Hepatic stellate cell (primary cell): ENCODE results near the gene OSM.

Source experiments
- DNase-seq: peaks from one replicate; pipeline ENCODE4 v3.0.0; 2011; ENCODE audit warnings: low spot score

Gene OSM

GRCh38 chr22:30266445-30267381 lies at the start of gene OSM:
OSM (minus strand) TSS chr22:30266851; CDS start chr22:30266799, 52 bp downstream.
- no peak for DNase-seq

- no peak for DNase-seq
Observed at GRCh38 chr22:30315962-30316576, 49.4 kb upstream of the OSM start.

GRCh38 chr22:30314915-30315314 lies 48.3 kb upstream of the OSM start:
- DNase-seq = no peak

GRCh38 chr22:30313527-30314363 lies 47.1 kb upstream of the OSM start:
- DNase-seq = no peak

- peak; percentile 69 for DNase-seq
Observed at GRCh38 chr22:30312053-30312452, 45.4 kb upstream of the OSM start.

- DNase-seq = peak; percentile 63
Observed at GRCh38 chr22:30310881-30311771, 44.5 kb upstream of the OSM start.

GRCh38 chr22:30309951-30310741 lies 43.5 kb upstream of the OSM start:
- no peak for DNase-seq

- no peak for DNase-seq
Observed at GRCh38 chr22:30308518-30309230, 42.0 kb upstream of the OSM start.

- no peak for DNase-seq
Observed at GRCh38 chr22:30308093-30308492, 41.4 kb upstream of the OSM start.

- no peak for DNase-seq
Observed at GRCh38 chr22:30307041-30307574, 40.5 kb upstream of the OSM start.

- DNase-seq = no peak
Observed at GRCh38 chr22:30306627-30307011, 40.0 kb upstream of the OSM start.

- no peak for DNase-seq
Observed at GRCh38 chr22:30305906-30306626, 39.4 kb upstream of the OSM start.

- no peak for DNase-seq
Observed at GRCh38 chr22:30305519-30305905, 38.9 kb upstream of the OSM start.

GRCh38 chr22:30304495-30305244 lies 38.0 kb upstream of the OSM start:
- DNase-seq = no peak

GRCh38 chr22:30302810-30303138 lies 36.1 kb upstream of the OSM start:
- DNase-seq = no peak

GRCh38 chr22:30301995-30302809 lies 35.6 kb upstream of the OSM start:
- no peak for DNase-seq

- no peak for DNase-seq
Observed at GRCh38 chr22:30299322-30299721, 32.7 kb upstream of the OSM start.
